Panc1 (cell line): Measurements from ENCODE around the gene KRT35. TPM values are rescaled to one million over a fixed set of nuclear protein-coding genes. Genes with fewer than 3 reads are reported as not detected.

ENCODE experiments used
- ATAC-seq: fragments of 200-7000 bp; cut with Tn5 transposase; 2 replicates; pipeline ENCODE4 v1.9.1; 2020; ENCODE audit warnings: mild to moderate bottlenecking, moderate library complexity
- BruUV-seq: library from RNA; stranded (reverse); fragments of 400-500 nt; replicated peaks from 2 replicates; lab custom pipeline; 2021; lab: Mats Ljungman, UMichigan
- CTCF ChIA-PET: fragments of 300-600 bp; sonication (Branson Sonifier 250); formaldehyde crosslinking; loops from one replicate; lab custom pipeline; 2022; ENCODE audit warnings: antibody characterized with exemption; lab: Charles Lee
- POLR2A ChIA-PET: fragments of 300-600 bp; sonication (Branson Sonifier 250); formaldehyde crosslinking; loops from one replicate; lab custom pipeline; 2022; ENCODE audit warnings: antibody characterized with exemption; lab: Charles Lee
- DNase-seq: peaks from one replicate; pipeline ENCODE4 v3.0.0-alpha.2; 2010; ENCODE audit warnings: low read depth, low spot score
- H3K27ac ChIP-seq: 2 replicates; pipeline ENCODE4 v1.5.1; 2011; ENCODE audit warnings: mild to moderate bottlenecking, low read length, inconsistent platforms
- H3K27me3 ChIP-seq: fragments of 200-500 bp; sonication (Bioruptor generic); 2 replicates; pipeline ENCODE4 v1.6.0; 2014; ENCODE audit warnings: low read length, inconsistent platforms; ENCODE audit not compliant: control insufficient read depth, insufficient read depth
- H3K36me3 ChIP-seq: fragments of 200-500 bp; sonication (Bioruptor generic); 2 replicates; pipeline ENCODE4 v1.5.1; 2014; ENCODE audit warnings: inconsistent platforms, mild to moderate bottlenecking, low read length, moderate library complexity; ENCODE audit not compliant: control insufficient read depth, insufficient read depth
- H3K4me1 ChIP-seq: 2 replicates; pipeline ENCODE4 v1.5.1; 2011; ENCODE audit warnings: inconsistent platforms, mild to moderate bottlenecking, low read length, moderate library complexity; ENCODE audit not compliant: control insufficient read depth, insufficient read depth
- H3K4me3 ChIP-seq, 2 experiments: 2 replicates each; pipeline ENCODE4 v1.5.1; 2011 to 2012; ENCODE audit warnings: low read depth in 2 of 2, low read length in 2 of 2, mild to moderate bottlenecking in 2 of 2, inconsistent platforms in 1 of 2, moderate library complexity in 1 of 2
- H3K9me3 ChIP-seq: fragments of 200-500 bp; sonication (Bioruptor generic); 2 replicates; pipeline ENCODE4 v1.5.1; 2014; ENCODE audit warnings: low read depth, mild to moderate bottlenecking, inconsistent platforms, low read length, moderate library complexity; ENCODE audit not compliant: control insufficient read depth, insufficient read depth
- POLR2AphosphoS5 ChIP-seq: IDR thresholded peaks from 2 replicates; pipeline ENCODE4 v1.6.1; 2012; ENCODE audit warnings: mild to moderate bottlenecking, low read depth, low read length, moderate library complexity
- SIN3A ChIP-seq: IDR thresholded peaks from 2 replicates; pipeline ENCODE4 v1.6.1; 2012; ENCODE audit warnings: low read depth, mild to moderate bottlenecking, low read length, moderate library complexity, borderline replicate concordance; ENCODE audit not compliant: insufficient read depth
- TCF7L2 ChIP-seq: IDR thresholded peaks from 2 replicates; pipeline ENCODE4 v1.6.1; 2011; ENCODE audit warnings: mild to moderate bottlenecking, low read depth, low read length, inconsistent platforms
- in situ Hi-C: cut with HindIII; loops from 2 replicates; pipeline ENCODE4 v1.10.0; 2016; ENCODE audit warnings: low sequenced_read_pairs, low pct_unique_long_range_greater_than_20kb
- intact Hi-C: fragments of 100-400 bp; cut with micrococcal nuclease; formaldehyde crosslinking; loops from one replicate; pipeline ENCODE4 v1.10.0; 2022; ENCODE audit not compliant: unreplicated experiment
- total RNA-seq: library from RNA; stranded (reverse); gene quantifications from one replicate; pipeline ENCODE4 v1.2.1, GENCODE V29; 2021; ENCODE audit not compliant: unreplicated experiment
- TF ChIP-seq, protein P1 (sequence below), 2 experiments: IDR thresholded peaks; 2 replicates each; pipeline ENCODE4 v1.6.1; 2011 to 2012; ENCODE audit warnings: low read depth in 2 of 2, control low read depth in 1 of 2, low read length in 1 of 2, mild to moderate bottlenecking in 1 of 2, moderate library complexity in 1 of 2; ENCODE audit not compliant: insufficient read depth in 1 of 2
- TF ChIP-seq, protein P2 (sequence below): fragments of 450-650 bp; IDR thresholded peaks from 2 replicates; pipeline ENCODE4 v1.5.1; 2017; ENCODE audit warnings: mild to moderate bottlenecking

Gene KRT35
- total RNA-seq, 1 experiment from 2014 or later = not detected

DNA sequence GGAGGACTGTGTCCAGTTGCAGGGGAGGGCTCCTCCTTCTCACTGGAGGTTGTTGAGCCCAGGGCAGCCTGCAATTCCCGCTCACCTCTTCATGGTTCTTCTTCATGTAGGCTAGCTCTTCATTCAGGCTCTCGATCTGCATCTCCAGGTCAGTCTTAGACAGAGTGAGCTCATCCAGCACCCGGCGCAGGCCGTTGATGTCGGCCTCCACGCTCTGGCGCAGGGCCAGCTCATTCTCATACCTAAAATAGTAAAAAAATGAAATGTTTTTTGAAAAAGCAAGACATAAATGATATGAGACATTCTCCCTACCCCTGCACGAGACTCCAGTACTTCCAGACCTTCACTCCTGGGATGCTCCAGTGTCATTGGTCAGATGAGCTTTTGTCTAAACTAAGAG is 22.3 kb upstream of the KRT35 start:
- TF ChIP-seq, protein P1, sequence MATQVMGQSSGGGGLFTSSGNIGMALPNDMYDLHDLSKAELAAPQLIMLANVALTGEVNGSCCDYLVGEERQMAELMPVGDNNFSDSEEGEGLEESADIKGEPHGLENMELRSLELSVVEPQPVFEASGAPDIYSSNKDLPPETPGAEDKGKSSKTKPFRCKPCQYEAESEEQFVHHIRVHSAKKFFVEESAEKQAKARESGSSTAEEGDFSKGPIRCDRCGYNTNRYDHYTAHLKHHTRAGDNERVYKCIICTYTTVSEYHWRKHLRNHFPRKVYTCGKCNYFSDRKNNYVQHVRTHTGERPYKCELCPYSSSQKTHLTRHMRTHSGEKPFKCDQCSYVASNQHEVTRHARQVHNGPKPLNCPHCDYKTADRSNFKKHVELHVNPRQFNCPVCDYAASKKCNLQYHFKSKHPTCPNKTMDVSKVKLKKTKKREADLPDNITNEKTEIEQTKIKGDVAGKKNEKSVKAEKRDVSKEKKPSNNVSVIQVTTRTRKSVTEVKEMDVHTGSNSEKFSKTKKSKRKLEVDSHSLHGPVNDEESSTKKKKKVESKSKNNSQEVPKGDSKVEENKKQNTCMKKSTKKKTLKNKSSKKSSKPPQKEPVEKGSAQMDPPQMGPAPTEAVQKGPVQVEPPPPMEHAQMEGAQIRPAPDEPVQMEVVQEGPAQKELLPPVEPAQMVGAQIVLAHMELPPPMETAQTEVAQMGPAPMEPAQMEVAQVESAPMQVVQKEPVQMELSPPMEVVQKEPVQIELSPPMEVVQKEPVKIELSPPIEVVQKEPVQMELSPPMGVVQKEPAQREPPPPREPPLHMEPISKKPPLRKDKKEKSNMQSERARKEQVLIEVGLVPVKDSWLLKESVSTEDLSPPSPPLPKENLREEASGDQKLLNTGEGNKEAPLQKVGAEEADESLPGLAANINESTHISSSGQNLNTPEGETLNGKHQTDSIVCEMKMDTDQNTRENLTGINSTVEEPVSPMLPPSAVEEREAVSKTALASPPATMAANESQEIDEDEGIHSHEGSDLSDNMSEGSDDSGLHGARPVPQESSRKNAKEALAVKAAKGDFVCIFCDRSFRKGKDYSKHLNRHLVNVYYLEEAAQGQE (IDR thresholded peaks at IDR 0.05; ENCODE audit: insufficient read depth in 1 of 2, low read depth in 2 of 2, low read length in 1 of 2) = no peak
- TF ChIP-seq TCF7L2 (no peak), SIN3A (no peak)
- TF ChIP-seq, protein P2, sequence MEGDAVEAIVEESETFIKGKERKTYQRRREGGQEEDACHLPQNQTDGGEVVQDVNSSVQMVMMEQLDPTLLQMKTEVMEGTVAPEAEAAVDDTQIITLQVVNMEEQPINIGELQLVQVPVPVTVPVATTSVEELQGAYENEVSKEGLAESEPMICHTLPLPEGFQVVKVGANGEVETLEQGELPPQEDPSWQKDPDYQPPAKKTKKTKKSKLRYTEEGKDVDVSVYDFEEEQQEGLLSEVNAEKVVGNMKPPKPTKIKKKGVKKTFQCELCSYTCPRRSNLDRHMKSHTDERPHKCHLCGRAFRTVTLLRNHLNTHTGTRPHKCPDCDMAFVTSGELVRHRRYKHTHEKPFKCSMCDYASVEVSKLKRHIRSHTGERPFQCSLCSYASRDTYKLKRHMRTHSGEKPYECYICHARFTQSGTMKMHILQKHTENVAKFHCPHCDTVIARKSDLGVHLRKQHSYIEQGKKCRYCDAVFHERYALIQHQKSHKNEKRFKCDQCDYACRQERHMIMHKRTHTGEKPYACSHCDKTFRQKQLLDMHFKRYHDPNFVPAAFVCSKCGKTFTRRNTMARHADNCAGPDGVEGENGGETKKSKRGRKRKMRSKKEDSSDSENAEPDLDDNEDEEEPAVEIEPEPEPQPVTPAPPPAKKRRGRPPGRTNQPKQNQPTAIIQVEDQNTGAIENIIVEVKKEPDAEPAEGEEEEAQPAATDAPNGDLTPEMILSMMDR = no peak
- Histone ChIP-seq H3K9me3 (no peaks in the 10 kb centered on the region), H3K27ac (peak overlapping the region; percentile 19; the same call in 1 of the 2 replicates), H3K4me1 (peaks cover 24% of the 10 kb centered on the region), H3K27me3 (no peaks in the 10 kb centered on the region), H3K36me3 (no peaks in the 10 kb centered on the region), H3K4me3 (no peak overlapping the region)
- CTCF ChIA-PET = interaction anchor here (0.7 kb wide), 1 partner anchor 1312 kb away, joined by 3 read pairs; no protein-coding TSS in a partner anchor
- in situ Hi-C loops (no loop called here), intact Hi-C loops (no loop called here)
- ATAC-seq (no peak), DNase-seq (no peak)
- no TSS peak for BruUV-seq
- POLR2A ChIA-PET = no interaction called here

DNA sequence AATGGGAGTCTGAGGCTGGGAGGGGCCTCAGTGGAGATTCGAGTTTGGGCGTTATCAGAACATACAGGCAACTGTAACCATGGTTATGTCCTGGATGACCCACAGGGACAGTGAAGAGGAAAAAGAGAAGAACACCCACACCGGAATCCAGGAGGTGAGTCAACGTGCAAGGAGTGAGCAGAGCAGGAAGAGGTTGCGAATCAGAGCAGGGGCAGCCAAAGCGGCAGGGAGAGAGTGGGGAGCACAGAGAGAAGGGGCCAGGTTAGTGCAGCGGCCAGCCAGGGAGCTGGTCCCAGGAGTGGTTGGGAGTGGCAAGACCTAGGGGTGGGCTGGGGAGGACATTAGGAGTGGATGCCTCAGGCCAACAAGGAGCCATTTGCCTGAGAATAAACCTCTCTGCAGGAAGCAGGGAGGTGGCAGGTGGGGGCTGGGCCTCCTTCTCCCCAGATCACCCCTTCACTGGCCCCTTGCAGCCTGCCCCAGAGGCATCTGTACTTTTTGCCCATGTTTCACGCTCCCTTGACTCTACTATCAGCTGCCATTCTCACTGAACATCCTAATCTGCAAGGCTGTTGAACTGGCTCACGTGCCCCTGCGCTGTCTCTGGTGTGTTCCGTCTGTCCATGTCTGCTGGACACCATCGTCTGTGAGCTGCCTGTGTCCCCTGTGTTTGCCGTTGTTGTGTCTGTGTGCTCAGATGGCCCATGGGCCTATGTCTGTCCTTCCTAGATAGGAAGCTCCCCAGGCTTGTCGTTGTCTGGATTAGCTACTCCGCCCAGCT is 19.4 kb upstream of the KRT35 start:
- Histone ChIP-seq H3K4me1 (peaks cover 31% of the 10 kb centered on the region), H3K27ac (peak overlapping the region; percentile 29; the same call in 1 of the 2 replicates), H3K4me3 (no peak overlapping the region), H3K36me3 (no peaks in the 10 kb centered on the region), H3K27me3 (no peaks in the 10 kb centered on the region), H3K9me3 (no peaks in the 10 kb centered on the region)
- intact Hi-C loops = no loop called here
- TF ChIP-seq, protein P1 (IDR thresholded peaks at IDR 0.05; ENCODE audit: insufficient read depth in 1 of 2, low read depth in 2 of 2, low read length in 1 of 2) = no peak
- TF ChIP-seq POLR2AphosphoS5 (no peak), SIN3A (no peak), TCF7L2 (no peak)
- TF ChIP-seq, protein P2 = no peak
- no peak for DNase-seq
- ATAC-seq = 0 out of 2 replicates have a peak, but pooled peaks have one; percentile 7
- ChIA-PET POLR2A (no interaction called here), CTCF (interaction anchor here (0.6 to 1.4 kb wide), 2 partner anchors 37 to 148 kb away, joined by 3 to 8 read pairs; no protein-coding TSS in a partner anchor)
- BruUV-seq = no TSS peak
- in situ Hi-C loops = no loop called here
